ENCODE measurements around the gene ATP1A1.

DNA sequence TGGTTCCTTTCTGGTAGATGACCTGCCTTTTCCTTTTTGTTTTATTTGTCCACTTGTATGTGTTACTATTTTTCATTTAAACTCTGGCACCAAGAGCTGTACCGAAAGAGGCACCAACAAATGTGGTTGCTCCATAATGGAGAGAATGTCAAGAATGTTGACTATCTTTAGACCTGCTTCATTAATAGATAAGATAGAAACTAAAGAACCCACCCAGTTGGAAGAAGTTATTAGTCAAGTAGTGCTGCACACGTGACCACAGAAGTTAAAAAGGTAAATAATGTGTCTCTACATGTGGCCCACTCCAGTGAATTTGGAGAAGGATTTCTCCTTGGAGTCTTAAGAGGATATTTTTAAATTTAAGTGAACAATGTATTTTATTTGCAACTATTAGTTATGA, 9.3 kb downstream of the ATP1A1 start:
- TF ChIP-seq, protein P1, sequence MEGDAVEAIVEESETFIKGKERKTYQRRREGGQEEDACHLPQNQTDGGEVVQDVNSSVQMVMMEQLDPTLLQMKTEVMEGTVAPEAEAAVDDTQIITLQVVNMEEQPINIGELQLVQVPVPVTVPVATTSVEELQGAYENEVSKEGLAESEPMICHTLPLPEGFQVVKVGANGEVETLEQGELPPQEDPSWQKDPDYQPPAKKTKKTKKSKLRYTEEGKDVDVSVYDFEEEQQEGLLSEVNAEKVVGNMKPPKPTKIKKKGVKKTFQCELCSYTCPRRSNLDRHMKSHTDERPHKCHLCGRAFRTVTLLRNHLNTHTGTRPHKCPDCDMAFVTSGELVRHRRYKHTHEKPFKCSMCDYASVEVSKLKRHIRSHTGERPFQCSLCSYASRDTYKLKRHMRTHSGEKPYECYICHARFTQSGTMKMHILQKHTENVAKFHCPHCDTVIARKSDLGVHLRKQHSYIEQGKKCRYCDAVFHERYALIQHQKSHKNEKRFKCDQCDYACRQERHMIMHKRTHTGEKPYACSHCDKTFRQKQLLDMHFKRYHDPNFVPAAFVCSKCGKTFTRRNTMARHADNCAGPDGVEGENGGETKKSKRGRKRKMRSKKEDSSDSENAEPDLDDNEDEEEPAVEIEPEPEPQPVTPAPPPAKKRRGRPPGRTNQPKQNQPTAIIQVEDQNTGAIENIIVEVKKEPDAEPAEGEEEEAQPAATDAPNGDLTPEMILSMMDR (IDR thresholded peaks at IDR 0.05): no peak
- no peak for TF ChIP-seq EZH2 (IDR thresholded peaks at IDR 0.05; ENCODE audit: borderline replicate concordance, insufficient read depth, low read depth, low read length, poor library complexity, severe bottlenecking)
